Caco-2 (cell line): ENCODE measurements around the gene CTTNBP2. TPM values are rescaled to one million over a fixed set of nuclear protein-coding genes. Genes with fewer than 3 reads are reported as not detected.

Experiments used
- BruUV-seq: library from RNA; stranded (reverse); fragments of 400-500 nt; replicated peaks from 2 replicates; lab custom pipeline; 2021; lab: Mats Ljungman, UMichigan
- CTCF ChIA-PET: fragments of 300-600 bp; sonication (Branson Sonifier 250); formaldehyde crosslinking; loops from one replicate; lab custom pipeline; 2022; ENCODE audit warnings: antibody characterized with exemption; lab: Charles Lee
- POLR2A ChIA-PET: fragments of 300-600 bp; sonication (Branson Sonifier 250); formaldehyde crosslinking; loops from one replicate; lab custom pipeline; 2022; ENCODE audit warnings: antibody characterized with exemption; lab: Charles Lee
- DNase-seq, 2 experiments: peaks; one replicate each; pipeline versions ENCODE4 v3.0.0 to v3.0.0-alpha.2; 2020 to 2022
- H3K27me3 ChIP-seq: replicated peaks from 2 replicates; pipeline ENCODE4 v1.6.0; 2011; ENCODE audit warnings: low read length; ENCODE audit not compliant: control insufficient read depth, insufficient read depth
- H3K36me3 ChIP-seq: 2 replicates; pipeline ENCODE4 v1.5.1; 2011; ENCODE audit warnings: low read length; ENCODE audit not compliant: control insufficient read depth, insufficient read depth
- H3K4me1 ChIP-seq: fragments of 250-450 bp; sonication (Bioruptor Pico); 2 replicates; pipeline ENCODE4 v1.5.1; 2020; ENCODE audit warnings: mild to moderate bottlenecking
- H3K4me3 ChIP-seq: 2 replicates; pipeline ENCODE4 v1.5.1; 2011; ENCODE audit warnings: low read depth, mild to moderate bottlenecking, control low read depth, low read length
- H3K9me3 ChIP-seq: fragments of 250-450 bp; sonication (Bioruptor Pico); 2 replicates; pipeline ENCODE4 v1.5.1; 2020; ENCODE audit warnings: mild to moderate bottlenecking, moderate library complexity
- H3K27ac Mint-ChIP-seq: one replicate; pipeline ENCODE4 v1.8.0; 2022; ENCODE audit warnings: mixed read lengths; ENCODE audit not compliant: unreplicated experiment
- H3K27me3 Mint-ChIP-seq: one replicate; pipeline ENCODE4 v1.8.0; 2022; ENCODE audit warnings: mixed read lengths; ENCODE audit not compliant: insufficient read depth, unreplicated experiment
- H3K36me3 Mint-ChIP-seq: one replicate; pipeline ENCODE4 v1.8.0; 2022; ENCODE audit warnings: mild to moderate bottlenecking, mixed read lengths; ENCODE audit not compliant: insufficient read depth, unreplicated experiment
- H3K4me1 Mint-ChIP-seq: one replicate; pipeline ENCODE4 v1.8.0; 2022; ENCODE audit warnings: low read depth, mixed read lengths; ENCODE audit not compliant: unreplicated experiment
- H3K4me3 Mint-ChIP-seq: one replicate; pipeline ENCODE4 v1.8.0; 2022; ENCODE audit warnings: mild to moderate bottlenecking, moderate library complexity, mixed read lengths; ENCODE audit not compliant: unreplicated experiment
- H3K9me3 Mint-ChIP-seq: one replicate; pipeline ENCODE4 v1.8.0; 2022; ENCODE audit warnings: mixed read lengths; ENCODE audit not compliant: unreplicated experiment
- intact Hi-C: fragments of 100-400 bp; cut with micrococcal nuclease; formaldehyde crosslinking; loops from one replicate; pipeline ENCODE4 v1.10.0; 2022; ENCODE audit not compliant: unreplicated experiment
- total RNA-seq: library from RNA; stranded (reverse); gene quantifications from 2 replicates; pipeline ENCODE4 v1.2.3, GENCODE V29; 2022
- TF ChIP-seq, protein P1 (sequence below), 2 experiments: fragments of 200-600 bp in 1 of 2; IDR thresholded peaks; 1 replicate in 1 of 2; 2 replicates in 1 of 2; pipeline versions ENCODE4 v1.5.1 to v1.8.0; 2011 to 2022; ENCODE audit warnings: antibody characterized with exemption in 1 of 2, control low read depth in 1 of 2, inconsistent platforms in 1 of 2, low read depth in 1 of 2, low read length in 1 of 2, mild to moderate bottlenecking in 1 of 2, moderate library complexity in 1 of 2; ENCODE audit not compliant: insufficient read depth in 1 of 2, severe bottlenecking in 1 of 2, unreplicated experiment in 1 of 2

CTTNBP2 gene
- total RNA-seq, 1 experiment from 2014 or later: 3.2 TPM

DNA sequence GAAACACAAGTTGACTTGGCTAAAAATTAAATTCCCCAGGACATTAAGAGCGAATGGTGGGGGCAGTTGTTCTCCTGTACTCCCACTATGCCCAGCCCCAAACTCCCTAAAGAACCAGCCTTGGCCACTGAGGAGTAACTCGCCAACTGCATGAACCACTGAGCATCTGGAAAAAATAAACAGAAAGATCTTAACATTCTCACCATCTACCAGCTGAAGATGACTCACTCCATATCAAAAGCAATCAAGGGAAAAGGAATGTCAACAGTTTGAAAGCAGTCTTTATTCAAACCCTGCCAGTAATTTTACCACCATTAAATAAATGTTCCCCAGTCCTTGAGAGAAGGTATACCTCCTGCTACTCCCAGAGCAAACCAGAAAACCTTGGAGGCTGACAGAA is 45.4 kb downstream of the CTTNBP2 start:
- Histone ChIP-seq H3K27me3 (no peaks in the 10 kb centered on the region), H3K4me1 (no peaks in the 10 kb centered on the region), H3K4me3 (no peak overlapping the region), H3K9me3 (no peaks in the 10 kb centered on the region), H3K36me3 (no peaks in the 10 kb centered on the region)
- no peaks in the 10 kb centered on the region for H3K4me1 Mint-ChIP-seq
- TF ChIP-seq, protein P1, sequence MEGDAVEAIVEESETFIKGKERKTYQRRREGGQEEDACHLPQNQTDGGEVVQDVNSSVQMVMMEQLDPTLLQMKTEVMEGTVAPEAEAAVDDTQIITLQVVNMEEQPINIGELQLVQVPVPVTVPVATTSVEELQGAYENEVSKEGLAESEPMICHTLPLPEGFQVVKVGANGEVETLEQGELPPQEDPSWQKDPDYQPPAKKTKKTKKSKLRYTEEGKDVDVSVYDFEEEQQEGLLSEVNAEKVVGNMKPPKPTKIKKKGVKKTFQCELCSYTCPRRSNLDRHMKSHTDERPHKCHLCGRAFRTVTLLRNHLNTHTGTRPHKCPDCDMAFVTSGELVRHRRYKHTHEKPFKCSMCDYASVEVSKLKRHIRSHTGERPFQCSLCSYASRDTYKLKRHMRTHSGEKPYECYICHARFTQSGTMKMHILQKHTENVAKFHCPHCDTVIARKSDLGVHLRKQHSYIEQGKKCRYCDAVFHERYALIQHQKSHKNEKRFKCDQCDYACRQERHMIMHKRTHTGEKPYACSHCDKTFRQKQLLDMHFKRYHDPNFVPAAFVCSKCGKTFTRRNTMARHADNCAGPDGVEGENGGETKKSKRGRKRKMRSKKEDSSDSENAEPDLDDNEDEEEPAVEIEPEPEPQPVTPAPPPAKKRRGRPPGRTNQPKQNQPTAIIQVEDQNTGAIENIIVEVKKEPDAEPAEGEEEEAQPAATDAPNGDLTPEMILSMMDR (IDR thresholded peaks at IDR 0.05; ENCODE audit: insufficient read depth in 1 of 2, low read depth in 1 of 2, low read length in 1 of 2, severe bottlenecking in 1 of 2, unreplicated experiment in 1 of 2): no peak
- no TSS peak for BruUV-seq
- no peak overlapping the region for H3K27ac Mint-ChIP-seq
- H3K36me3 Mint-ChIP-seq: no peaks in the 10 kb centered on the region
- POLR2A ChIA-PET: no interaction called here
- H3K9me3 Mint-ChIP-seq: peaks cover 10% of the 10 kb centered on the region
- intact Hi-C loops: no loop called here
- CTCF ChIA-PET: no interaction called here
- no peak overlapping the region for H3K4me3 Mint-ChIP-seq
- H3K27me3 Mint-ChIP-seq: no peaks in the 10 kb centered on the region
- DNase-seq: no peak

DNA sequence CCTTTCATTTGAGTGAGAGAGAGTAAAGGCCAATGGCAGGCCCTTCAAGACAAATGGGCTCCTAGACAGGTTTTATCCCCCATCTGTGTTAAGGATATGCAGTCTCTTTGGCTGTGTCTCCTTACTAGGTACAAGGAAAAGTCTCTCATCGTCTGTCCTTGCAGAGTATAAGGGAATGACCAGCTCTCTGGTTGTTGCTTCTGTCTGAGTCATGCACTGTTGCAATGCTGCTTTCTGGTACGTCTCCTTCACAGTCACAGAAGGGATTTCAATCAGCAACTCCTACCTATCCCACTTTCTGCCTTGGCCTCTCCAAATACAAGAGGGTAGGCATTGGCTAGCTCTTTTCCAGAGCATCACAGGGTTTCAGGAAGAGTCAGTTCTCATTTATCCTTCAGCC is 48.1 kb downstream of the CTTNBP2 start:
- Mint-ChIP-seq H3K4me1 (no peaks in the 10 kb centered on the region), H3K27me3 (no peaks in the 10 kb centered on the region), H3K4me3 (no peak overlapping the region), H3K9me3 (no peaks in the 10 kb centered on the region), H3K36me3 (no peaks in the 10 kb centered on the region), H3K27ac (no peak overlapping the region)
- no peak for DNase-seq
- no TSS peak for BruUV-seq
- H3K4me1 ChIP-seq: no peaks in the 10 kb centered on the region
- TF ChIP-seq, protein P1 (IDR thresholded peaks at IDR 0.05; ENCODE audit: insufficient read depth in 1 of 2, low read depth in 1 of 2, low read length in 1 of 2, severe bottlenecking in 1 of 2, unreplicated experiment in 1 of 2): no peak
- H3K4me3 ChIP-seq: no peak overlapping the region
- CTCF ChIA-PET: no interaction called here
- H3K36me3 ChIP-seq: no peaks in the 10 kb centered on the region
- no peaks in the 10 kb centered on the region for H3K27me3 ChIP-seq
- POLR2A ChIA-PET: no interaction called here
- H3K9me3 ChIP-seq: no peaks in the 10 kb centered on the region
- intact Hi-C loops: no loop called here

DNA sequence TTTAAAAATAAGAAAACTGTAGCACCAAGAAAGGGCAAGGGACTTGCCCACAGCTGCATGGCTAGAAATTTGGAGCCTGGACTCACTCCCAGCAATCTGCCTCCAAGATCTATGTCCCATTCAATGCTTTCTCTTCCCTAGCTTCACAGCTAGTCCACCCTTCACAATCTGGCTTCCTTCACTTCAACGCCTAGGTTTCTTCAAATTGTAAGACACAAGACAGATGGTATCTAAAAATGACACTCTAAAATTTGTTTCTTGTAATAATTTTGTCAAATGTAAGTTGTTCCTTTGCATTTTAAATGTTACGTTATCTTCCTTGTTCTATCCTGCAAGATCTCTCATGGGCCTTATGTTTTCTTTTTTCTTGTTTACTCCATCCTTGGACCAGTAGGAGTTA is 48.6 kb downstream of the CTTNBP2 start:
- H3K4me3 Mint-ChIP-seq: no peak overlapping the region
- Histone ChIP-seq H3K4me3 (no peak overlapping the region), H3K27me3 (no peaks in the 10 kb centered on the region), H3K36me3 (no peaks in the 10 kb centered on the region), H3K4me1 (no peaks in the 10 kb centered on the region), H3K9me3 (no peaks in the 10 kb centered on the region)
- TF ChIP-seq, protein P1 (IDR thresholded peaks at IDR 0.05; ENCODE audit: insufficient read depth in 1 of 2, low read depth in 1 of 2, low read length in 1 of 2, severe bottlenecking in 1 of 2, unreplicated experiment in 1 of 2): no peak
- H3K27ac Mint-ChIP-seq: no peak overlapping the region
- no peaks in the 10 kb centered on the region for H3K27me3 Mint-ChIP-seq
- no peak for DNase-seq
- no TSS peak for BruUV-seq
- H3K9me3 Mint-ChIP-seq: no peaks in the 10 kb centered on the region
- no peaks in the 10 kb centered on the region for H3K4me1 Mint-ChIP-seq
- CTCF ChIA-PET: no interaction called here
- H3K36me3 Mint-ChIP-seq: no peaks in the 10 kb centered on the region
- intact Hi-C loops: no loop called here
- POLR2A ChIA-PET: no interaction called here
